Natural killer cell (primary cell): ENCODE results near the gene CRTC1. TPM values are rescaled to one million over a fixed set of nuclear protein-coding genes. Genes with fewer than 3 reads are reported as not detected.

ENCODE experiments used
- ATAC-seq, 3 donors: fragments of 150-1000 bp in 2 of 3; fragments of 200-7000 bp in 1 of 3; cut with Tn5 transposase; 1 replicate in 1 of 3; 2 replicates in 2 of 3; pipeline ENCODE4 v1.10.0; 2021; ENCODE audit warnings: mild to moderate bottlenecking in 2 of 3, moderate library complexity in 2 of 3
- DNase-seq, 2 donors: peaks; one replicate each; pipeline versions ENCODE4 v3.0.0 to v3.0.0-alpha.2; 2013 to 2021; ENCODE audit warnings: mixed read lengths in 1 of 2
- H3K27ac ChIP-seq: one replicate; pipeline ENCODE4 v1.5.1; 2013; ENCODE audit warnings: mild to moderate bottlenecking, low read length
- H3K27me3 ChIP-seq: one replicate; pipeline ENCODE4 v1.6.1; 2013; ENCODE audit warnings: low read length; ENCODE audit not compliant: control insufficient read depth, insufficient read depth
- H3K36me3 ChIP-seq: one replicate; pipeline ENCODE4 v1.6.1; 2013; ENCODE audit warnings: low read length; ENCODE audit not compliant: control insufficient read depth, insufficient read depth
- H3K4me1 ChIP-seq: one replicate; pipeline ENCODE4 v1.6.1; 2013; ENCODE audit warnings: low read length; ENCODE audit not compliant: control insufficient read depth, insufficient read depth
- H3K4me3 ChIP-seq: one replicate; pipeline ENCODE4 v1.5.1; 2013; ENCODE audit warnings: low read length
- H3K9me3 ChIP-seq: one replicate; pipeline ENCODE4 v1.6.1; 2013; ENCODE audit warnings: low read length; ENCODE audit not compliant: control insufficient read depth, insufficient read depth
- H3K27ac Mint-ChIP-seq, 2 donors: one replicate each; pipeline ENCODE4 v1.8.0; 2022; ENCODE audit warnings: mild to moderate bottlenecking in 2 of 2, mixed read lengths in 2 of 2, moderate library complexity in 1 of 2
- H3K27me3 Mint-ChIP-seq, 2 donors: one replicate each; pipeline ENCODE4 v1.8.0; 2022; ENCODE audit warnings: low read depth in 2 of 2, mixed read lengths in 2 of 2
- H3K36me3 Mint-ChIP-seq: one replicate; pipeline ENCODE4 v1.8.0; 2022; ENCODE audit warnings: mixed read lengths
- H3K4me1 Mint-ChIP-seq, 2 donors: one replicate each; pipeline ENCODE4 v1.8.0; 2022; ENCODE audit warnings: mixed read lengths in 2 of 2
- H3K4me3 Mint-ChIP-seq: one replicate; pipeline ENCODE4 v1.8.0; 2022; ENCODE audit warnings: mild to moderate bottlenecking, moderate library complexity, mixed read lengths
- H3K9me3 Mint-ChIP-seq, 2 donors: one replicate each; pipeline ENCODE4 v1.8.0; 2022; ENCODE audit warnings: mixed read lengths in 2 of 2
- WGBS: methylation state at CpG from one replicate; pipeline ENCODE4 v1.1.7; 2013; ENCODE audit warnings: missing lambda C conversion rate; ENCODE audit not compliant: insufficient coverage; 5-methylcytosine and 5-hydroxymethylcytosine counted together
- intact Hi-C: fragments of 100-400 bp; cut with micrococcal nuclease; formaldehyde crosslinking; loops from one replicate; pipeline ENCODE4 v1.14.2; 2022
- total RNA-seq, 4 donors: library from RNA; stranded (reverse); fragments of 120-200 nt in 1 of 4; gene quantifications; one replicate each; pipeline versions ENCODE4 v1.2.3 to v1.2.4, GENCODE V29; 2013 to 2022
- TF ChIP-seq, protein P1 (sequence below): fragments of 200-600 bp; IDR thresholded peaks from one replicate; pipeline ENCODE4 v1.8.0; 2022; ENCODE audit warnings: antibody characterized with exemption

CRTC1 gene
- total RNA-seq, 3 donors from 2014 or later (not counting 1 experiment from before 2014, with no cell fraction given): 14.1 to 17.0 (median 14.3) TPM

DNA sequence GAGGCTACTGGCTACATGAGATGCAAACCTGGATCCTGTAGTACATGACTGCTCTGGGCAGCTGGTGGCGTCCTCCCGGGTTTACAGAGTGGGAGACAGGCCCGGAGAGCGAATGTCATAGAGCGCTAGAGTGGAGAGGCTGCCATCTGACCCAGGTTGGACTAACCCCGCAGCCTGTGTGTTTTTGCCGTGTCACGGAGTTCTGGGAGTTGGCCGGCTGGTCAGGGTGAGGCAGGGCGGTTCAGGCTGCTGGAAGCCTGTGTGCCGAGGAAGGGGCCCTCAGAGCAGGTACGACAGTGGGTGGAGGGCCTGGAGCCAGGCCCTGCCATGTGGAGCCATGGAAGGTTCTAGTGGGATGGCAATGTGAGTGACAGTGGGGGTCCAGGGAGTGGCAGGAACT is 12.5 kb downstream of the CRTC1 start:
- intact Hi-C loops: no loop called here
- peaks cover 28 to 47% of the 10 kb centered on the region in 2 donors for H3K4me1 Mint-ChIP-seq
- Histone ChIP-seq H3K36me3 (no peaks in the 10 kb centered on the region), H3K4me3 (no peak overlapping the region), H3K9me3 (no peaks in the 10 kb centered on the region), H3K4me1 (peaks cover 33% of the 10 kb centered on the region), H3K27ac (no peak overlapping the region), H3K27me3 (no peaks in the 10 kb centered on the region)
- no peaks in the 10 kb centered on the region for H3K27me3 Mint-ChIP-seq
- no peaks in the 10 kb centered on the region for H3K36me3 Mint-ChIP-seq
- WGBS: 95% methylated on average over 12 of the region's 12 CpGs
- no peak overlapping the region for H3K27ac Mint-ChIP-seq
- TF ChIP-seq, protein P1, sequence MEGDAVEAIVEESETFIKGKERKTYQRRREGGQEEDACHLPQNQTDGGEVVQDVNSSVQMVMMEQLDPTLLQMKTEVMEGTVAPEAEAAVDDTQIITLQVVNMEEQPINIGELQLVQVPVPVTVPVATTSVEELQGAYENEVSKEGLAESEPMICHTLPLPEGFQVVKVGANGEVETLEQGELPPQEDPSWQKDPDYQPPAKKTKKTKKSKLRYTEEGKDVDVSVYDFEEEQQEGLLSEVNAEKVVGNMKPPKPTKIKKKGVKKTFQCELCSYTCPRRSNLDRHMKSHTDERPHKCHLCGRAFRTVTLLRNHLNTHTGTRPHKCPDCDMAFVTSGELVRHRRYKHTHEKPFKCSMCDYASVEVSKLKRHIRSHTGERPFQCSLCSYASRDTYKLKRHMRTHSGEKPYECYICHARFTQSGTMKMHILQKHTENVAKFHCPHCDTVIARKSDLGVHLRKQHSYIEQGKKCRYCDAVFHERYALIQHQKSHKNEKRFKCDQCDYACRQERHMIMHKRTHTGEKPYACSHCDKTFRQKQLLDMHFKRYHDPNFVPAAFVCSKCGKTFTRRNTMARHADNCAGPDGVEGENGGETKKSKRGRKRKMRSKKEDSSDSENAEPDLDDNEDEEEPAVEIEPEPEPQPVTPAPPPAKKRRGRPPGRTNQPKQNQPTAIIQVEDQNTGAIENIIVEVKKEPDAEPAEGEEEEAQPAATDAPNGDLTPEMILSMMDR: no peak
- no peak overlapping the region for H3K4me3 Mint-ChIP-seq
- no peak for ATAC-seq
- no peaks in the 10 kb centered on the region for H3K9me3 Mint-ChIP-seq
- DNase-seq: no peak

DNA sequence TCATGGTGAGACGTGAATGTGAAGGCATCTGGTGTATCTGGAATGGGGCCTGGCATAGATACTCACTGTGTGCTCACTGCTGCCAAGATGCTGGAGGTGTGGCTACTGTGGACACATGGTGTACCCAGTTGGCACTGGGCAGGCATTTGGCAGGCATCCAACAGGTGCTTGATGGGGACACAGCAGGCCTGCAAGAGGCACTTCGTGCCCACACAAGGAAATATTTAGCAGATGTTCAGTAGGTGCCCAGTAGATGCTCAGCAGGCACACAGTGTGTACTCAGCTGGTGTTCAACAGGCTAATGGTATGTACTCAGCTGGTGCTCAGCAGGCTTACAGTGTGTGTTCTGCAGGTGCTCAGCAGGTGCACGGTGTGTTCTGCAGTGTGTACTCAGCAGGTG is 14.2 kb downstream of the CRTC1 start:
- H3K27me3 Mint-ChIP-seq: no peaks in the 10 kb centered on the region
- DNase-seq: no peak
- no peak overlapping the region for H3K4me3 ChIP-seq
- no peaks in the 10 kb centered on the region for H3K9me3 Mint-ChIP-seq
- H3K9me3 ChIP-seq: no peaks in the 10 kb centered on the region
- no peak for ATAC-seq
- TF ChIP-seq, protein P1: no peak
- no peak overlapping the region for H3K4me3 Mint-ChIP-seq
- no peak overlapping the region for H3K27ac ChIP-seq
- WGBS: 87% methylated on average over 3 of the region's 3 CpGs
- H3K27me3 ChIP-seq: no peaks in the 10 kb centered on the region
- H3K36me3 Mint-ChIP-seq: no peaks in the 10 kb centered on the region
- intact Hi-C loops: no loop called here
- H3K27ac Mint-ChIP-seq: no peak overlapping the region
- peaks cover 42% of the 10 kb centered on the region for H3K4me1 ChIP-seq
- H3K4me1 Mint-ChIP-seq: peaks cover 33 to 46% of the 10 kb centered on the region in 2 donors
- no peaks in the 10 kb centered on the region for H3K36me3 ChIP-seq

DNA sequence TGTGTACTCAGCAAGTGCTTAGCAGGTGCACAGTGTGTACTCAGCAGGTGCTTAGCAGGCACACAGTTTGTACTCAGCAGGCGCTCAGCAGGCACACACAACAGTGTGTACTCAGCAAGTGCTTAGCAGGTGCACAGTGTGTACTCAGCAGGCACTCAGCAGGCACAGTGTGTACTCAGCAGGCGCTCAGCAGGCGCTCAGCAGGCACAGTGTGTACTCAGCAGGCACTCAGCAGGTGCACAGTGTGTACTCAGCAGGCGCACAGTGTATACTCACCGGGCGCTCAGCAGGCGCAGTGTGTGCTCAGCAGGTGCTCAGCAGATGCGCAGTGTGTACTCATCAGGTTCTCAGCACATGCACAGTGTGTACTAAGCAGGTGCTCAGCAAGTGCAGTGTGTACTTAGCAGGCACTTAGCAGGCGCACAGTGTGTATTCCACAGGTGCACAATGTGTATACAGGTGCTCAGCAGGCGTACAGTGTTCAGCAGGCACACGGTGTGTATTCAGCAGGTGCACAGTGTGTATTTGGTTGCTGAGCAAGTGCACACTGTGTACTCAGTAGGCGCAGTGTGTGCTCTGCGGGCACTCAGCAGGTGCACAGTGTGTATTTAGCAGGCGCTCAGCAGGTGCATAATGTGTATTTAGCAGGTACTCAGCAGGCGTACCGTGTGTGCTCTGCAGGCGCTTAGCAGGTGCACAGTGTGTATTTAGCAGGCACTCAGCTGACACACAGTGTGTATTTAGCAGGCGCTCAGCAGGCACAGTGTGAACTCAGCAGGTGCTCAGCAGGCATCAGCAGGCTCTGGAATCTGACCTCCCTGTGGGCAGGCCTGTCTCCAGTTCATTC is 15.1 kb downstream of the CRTC1 start:
- peaks cover 42% of the 10 kb centered on the region for H3K4me1 ChIP-seq
- no peak overlapping the region for H3K27ac ChIP-seq
- H3K4me3 ChIP-seq: no peak overlapping the region
- Mint-ChIP-seq H3K4me3 (no peak overlapping the region), H3K27ac (no peak overlapping the region), H3K27me3 (no peaks in the 10 kb centered on the region), H3K9me3 (no peaks in the 10 kb centered on the region), H3K4me1 (peaks cover 33 to 46% of the 10 kb centered on the region in 2 donors), H3K36me3 (no peaks in the 10 kb centered on the region)
- intact Hi-C loops: no loop called here
- 94% methylated on average over 18 of the region's 18 CpGs for WGBS
- ATAC-seq: no peak
- no peaks in the 10 kb centered on the region for H3K36me3 ChIP-seq
- TF ChIP-seq, protein P1: no peak
- no peak for DNase-seq
- H3K9me3 ChIP-seq: no peaks in the 10 kb centered on the region
- H3K27me3 ChIP-seq: no peaks in the 10 kb centered on the region
